ENCODE results near the gene MYO18A. TPM values are rescaled to one million over a fixed set of nuclear protein-coding genes. Genes with fewer than 3 reads are reported as not detected.

The MYO18A gene
- total RNA-seq, 1 experiment from 2014 or later = 37.2 TPM

DNA sequence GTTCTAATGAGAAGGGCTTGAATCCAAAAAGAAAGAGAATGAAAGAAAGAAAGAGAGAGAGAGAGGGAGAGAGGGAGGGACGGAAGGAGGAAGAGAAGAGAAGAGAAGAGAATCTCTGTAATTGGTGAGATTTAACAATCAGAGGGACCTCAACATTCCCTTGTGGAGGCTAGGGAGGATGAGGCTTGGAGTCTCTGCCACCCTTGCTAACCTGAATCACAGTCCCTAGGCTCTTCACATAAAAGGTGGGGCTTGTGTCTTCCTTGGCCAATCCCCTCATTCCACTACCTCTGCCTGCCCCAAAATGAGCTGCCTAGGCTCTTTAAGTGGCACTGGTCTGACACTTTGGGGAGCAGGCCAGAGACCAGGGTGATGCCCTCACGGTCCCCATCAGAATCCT lies 107.2 kb downstream of the MYO18A start:
- no peaks in the 10 kb centered on the region for H4K20me1 ChIP-seq (ENCODE audit: insufficient read depth)
- RAD21 ChIA-PET (ENCODE audit: low non-redundant PET in 1 of 2, low total read pairs in 2 of 2, uncharacterized antibody in 2 of 2, unreplicated experiment in 2 of 2) = no interaction called here
- ATAC-seq (no peak), DNase-seq (ENCODE audit: low read depth, low spot score) (no peak)
- H3K9me2 ChIP-seq (ENCODE audit: insufficient read depth) = no peaks in the 10 kb centered on the region
- CTCF ChIA-PET = interaction anchor here (1.4 kb wide), 1 partner anchor 44 kb away, joined by 4 read pairs; no protein-coding TSS in a partner anchor
- H3K27me3 ChIP-seq (ENCODE audit: insufficient read depth, low read length) = no peaks in the 10 kb centered on the region
- H3K79me2 ChIP-seq (ENCODE audit: insufficient read depth, low read length) = no peaks in the 10 kb centered on the region
- H3K4me1 ChIP-seq (ENCODE audit: control insufficient read depth in 1 of 2, insufficient read depth in 2 of 2, low read length in 2 of 2) = no peaks in the 10 kb centered on the region
- POLR2A ChIA-PET = no interaction called here
- BruUV-seq (replicated peaks) = no TSS peak
- no peak overlapping the region for H2AFZ ChIP-seq (ENCODE audit: low read depth, low read length, poor library complexity, severe bottlenecking)
- no peaks in the 10 kb centered on the region for H3K36me3 ChIP-seq (ENCODE audit: control insufficient read depth in 1 of 2, insufficient read depth in 2 of 2, low read length in 2 of 2)
- no peak overlapping the region for H3K4me3 ChIP-seq (replicated peaks in 1 of 2; ENCODE audit: low read depth in 1 of 2, low read length in 2 of 2)
- H3K9ac ChIP-seq (ENCODE audit: low read length) = no peak overlapping the region
- H3K9me3 ChIP-seq (ENCODE audit: control insufficient read depth in 1 of 2, insufficient read depth in 1 of 2, low read depth in 1 of 2, low read length in 2 of 2) = no peaks in the 10 kb centered on the region
- no peak overlapping the region for H3K27ac ChIP-seq (ENCODE audit: low read depth, low read length)
- TF ChIP-seq EZH2phosphoT487 (IDR thresholded peaks at IDR 0.05; ENCODE audit: borderline replicate concordance) (no peak), TCF7L2 (IDR thresholded peaks at IDR 0.05; ENCODE audit: borderline replicate concordance, extremely low read depth, insufficient read depth, insufficient read length) (no peak), SRF (IDR thresholded peaks at IDR 0.05; ENCODE audit: low read depth) (no peak), ZFX (IDR thresholded peaks at IDR 0.05) (no peak), POLR2A (IDR thresholded peaks at IDR 0.05; ENCODE audit: borderline replicate concordance, extremely low read depth, insufficient read depth, insufficient read length) (no peak), RAD21 (IDR thresholded peaks at IDR 0.05; ENCODE audit: low read depth) (no peak), POLR2AphosphoS5 (IDR thresholded peaks at IDR 0.05; ENCODE audit: low read depth, low read length) (no peak), SIN3A (IDR thresholded peaks at IDR 0.05; ENCODE audit: low read depth) (no peak), CBX3 (IDR thresholded peaks at IDR 0.05; ENCODE audit: low read depth) (no peak), JUND (IDR thresholded peaks at IDR 0.05) (no peak), EZH2 (IDR thresholded peaks at IDR 0.05) (no peak), CEBPB (IDR thresholded peaks at IDR 0.05; ENCODE audit: low read depth) (no peak), FOSL1 (IDR thresholded peaks at IDR 0.05; ENCODE audit: low read depth) (no peak)
- TF ChIP-seq, protein P1, sequence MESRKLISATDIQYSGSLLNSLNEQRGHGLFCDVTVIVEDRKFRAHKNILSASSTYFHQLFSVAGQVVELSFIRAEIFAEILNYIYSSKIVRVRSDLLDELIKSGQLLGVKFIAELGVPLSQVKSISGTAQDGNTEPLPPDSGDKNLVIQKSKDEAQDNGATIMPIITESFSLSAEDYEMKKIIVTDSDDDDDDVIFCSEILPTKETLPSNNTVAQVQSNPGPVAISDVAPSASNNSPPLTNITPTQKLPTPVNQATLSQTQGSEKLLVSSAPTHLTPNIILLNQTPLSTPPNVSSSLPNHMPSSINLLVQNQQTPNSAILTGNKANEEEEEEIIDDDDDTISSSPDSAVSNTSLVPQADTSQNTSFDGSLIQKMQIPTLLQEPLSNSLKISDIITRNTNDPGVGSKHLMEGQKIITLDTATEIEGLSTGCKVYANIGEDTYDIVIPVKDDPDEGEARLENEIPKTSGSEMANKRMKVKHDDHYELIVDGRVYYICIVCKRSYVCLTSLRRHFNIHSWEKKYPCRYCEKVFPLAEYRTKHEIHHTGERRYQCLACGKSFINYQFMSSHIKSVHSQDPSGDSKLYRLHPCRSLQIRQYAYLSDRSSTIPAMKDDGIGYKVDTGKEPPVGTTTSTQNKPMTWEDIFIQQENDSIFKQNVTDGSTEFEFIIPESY (IDR thresholded peaks at IDR 0.05; ENCODE audit: extremely low read depth, insufficient replicate concordance, low read length) = no peak
- TF ChIP-seq, protein P2, sequence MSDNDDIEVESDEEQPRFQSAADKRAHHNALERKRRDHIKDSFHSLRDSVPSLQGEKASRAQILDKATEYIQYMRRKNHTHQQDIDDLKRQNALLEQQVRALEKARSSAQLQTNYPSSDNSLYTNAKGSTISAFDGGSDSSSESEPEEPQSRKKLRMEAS (IDR thresholded peaks at IDR 0.05) = no peak
- TF ChIP-seq, protein P3, sequence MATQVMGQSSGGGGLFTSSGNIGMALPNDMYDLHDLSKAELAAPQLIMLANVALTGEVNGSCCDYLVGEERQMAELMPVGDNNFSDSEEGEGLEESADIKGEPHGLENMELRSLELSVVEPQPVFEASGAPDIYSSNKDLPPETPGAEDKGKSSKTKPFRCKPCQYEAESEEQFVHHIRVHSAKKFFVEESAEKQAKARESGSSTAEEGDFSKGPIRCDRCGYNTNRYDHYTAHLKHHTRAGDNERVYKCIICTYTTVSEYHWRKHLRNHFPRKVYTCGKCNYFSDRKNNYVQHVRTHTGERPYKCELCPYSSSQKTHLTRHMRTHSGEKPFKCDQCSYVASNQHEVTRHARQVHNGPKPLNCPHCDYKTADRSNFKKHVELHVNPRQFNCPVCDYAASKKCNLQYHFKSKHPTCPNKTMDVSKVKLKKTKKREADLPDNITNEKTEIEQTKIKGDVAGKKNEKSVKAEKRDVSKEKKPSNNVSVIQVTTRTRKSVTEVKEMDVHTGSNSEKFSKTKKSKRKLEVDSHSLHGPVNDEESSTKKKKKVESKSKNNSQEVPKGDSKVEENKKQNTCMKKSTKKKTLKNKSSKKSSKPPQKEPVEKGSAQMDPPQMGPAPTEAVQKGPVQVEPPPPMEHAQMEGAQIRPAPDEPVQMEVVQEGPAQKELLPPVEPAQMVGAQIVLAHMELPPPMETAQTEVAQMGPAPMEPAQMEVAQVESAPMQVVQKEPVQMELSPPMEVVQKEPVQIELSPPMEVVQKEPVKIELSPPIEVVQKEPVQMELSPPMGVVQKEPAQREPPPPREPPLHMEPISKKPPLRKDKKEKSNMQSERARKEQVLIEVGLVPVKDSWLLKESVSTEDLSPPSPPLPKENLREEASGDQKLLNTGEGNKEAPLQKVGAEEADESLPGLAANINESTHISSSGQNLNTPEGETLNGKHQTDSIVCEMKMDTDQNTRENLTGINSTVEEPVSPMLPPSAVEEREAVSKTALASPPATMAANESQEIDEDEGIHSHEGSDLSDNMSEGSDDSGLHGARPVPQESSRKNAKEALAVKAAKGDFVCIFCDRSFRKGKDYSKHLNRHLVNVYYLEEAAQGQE (IDR thresholded peaks at IDR 0.05; ENCODE audit: low read depth) = no peak
- TF ChIP-seq, protein P4, sequence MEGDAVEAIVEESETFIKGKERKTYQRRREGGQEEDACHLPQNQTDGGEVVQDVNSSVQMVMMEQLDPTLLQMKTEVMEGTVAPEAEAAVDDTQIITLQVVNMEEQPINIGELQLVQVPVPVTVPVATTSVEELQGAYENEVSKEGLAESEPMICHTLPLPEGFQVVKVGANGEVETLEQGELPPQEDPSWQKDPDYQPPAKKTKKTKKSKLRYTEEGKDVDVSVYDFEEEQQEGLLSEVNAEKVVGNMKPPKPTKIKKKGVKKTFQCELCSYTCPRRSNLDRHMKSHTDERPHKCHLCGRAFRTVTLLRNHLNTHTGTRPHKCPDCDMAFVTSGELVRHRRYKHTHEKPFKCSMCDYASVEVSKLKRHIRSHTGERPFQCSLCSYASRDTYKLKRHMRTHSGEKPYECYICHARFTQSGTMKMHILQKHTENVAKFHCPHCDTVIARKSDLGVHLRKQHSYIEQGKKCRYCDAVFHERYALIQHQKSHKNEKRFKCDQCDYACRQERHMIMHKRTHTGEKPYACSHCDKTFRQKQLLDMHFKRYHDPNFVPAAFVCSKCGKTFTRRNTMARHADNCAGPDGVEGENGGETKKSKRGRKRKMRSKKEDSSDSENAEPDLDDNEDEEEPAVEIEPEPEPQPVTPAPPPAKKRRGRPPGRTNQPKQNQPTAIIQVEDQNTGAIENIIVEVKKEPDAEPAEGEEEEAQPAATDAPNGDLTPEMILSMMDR (IDR thresholded peaks at IDR 0.05 in 2 of 3, conservative IDR thresholded peaks at IDR 0.05 in 1 of 3; ENCODE audit: borderline replicate concordance in 1 of 3, insufficient read depth in 1 of 3, low read depth in 2 of 3, low read length in 2 of 3) = no peak
- intact Hi-C loops (cut with micrococcal nuclease) = no loop called here
- no peak overlapping the region for H3K4me2 ChIP-seq (ENCODE audit: low read length)

All from HCT116 (cell line).